ENCODE measurements around the gene CAMSAP2. TPM values are rescaled to one million over a fixed set of nuclear protein-coding genes. Genes with fewer than 3 reads are reported as not detected.

The CAMSAP2 gene
- polyA plus RNA-seq, 4 donors, result 35.7 to 48.8 (median 43.4) TPM

- DNase-seq (ENCODE audit: low read depth in 4 of 4, low spot score in 3 of 4), result no peak
Measured at GRCh38 chr1:200894712-200895442, 156.2 kb downstream of the CAMSAP2 start, which contains the start of gene INAVA. Gene INAVA (plus strand): TSS chr1:200894900. CDS start chr1:200898401, 3,501 bp downstream.

GRCh38 chr1:200895443-200895789, 156.7 kb downstream of the CAMSAP2 start:
- no peak for DNase-seq (ENCODE audit: low read depth in 4 of 4, low spot score in 3 of 4)

GRCh38 chr1:200895801-200896530, 157.3 kb downstream of the CAMSAP2 start:
- DNase-seq (ENCODE audit: low read depth in 4 of 4, low spot score in 3 of 4), result no peak

GRCh38 chr1:200896531-200897196, 158.0 kb downstream of the CAMSAP2 start:
- DNase-seq (ENCODE audit: low read depth in 4 of 4, low spot score in 3 of 4), result no peak

- no peak for DNase-seq (ENCODE audit: low read depth in 4 of 4, low spot score in 3 of 4)
Measured at GRCh38 chr1:200897259-200897658, 158.6 kb downstream of the CAMSAP2 start.

GRCh38 chr1:200899015-200899386, 160.3 kb downstream of the CAMSAP2 start:
- DNase-seq (ENCODE audit: low read depth in 4 of 4, low spot score in 3 of 4), result no peak

GRCh38 chr1:200899451-200899915, 160.8 kb downstream of the CAMSAP2 start:
- no peak for DNase-seq (ENCODE audit: low read depth in 4 of 4, low spot score in 3 of 4)

GRCh38 chr1:200899954-200900867, 161.5 kb downstream of the CAMSAP2 start:
- no peak for DNase-seq (ENCODE audit: low read depth in 4 of 4, low spot score in 3 of 4)

- DNase-seq (ENCODE audit: low read depth in 4 of 4, low spot score in 3 of 4), result no peak
Measured at GRCh38 chr1:200900877-200901276, 162.2 kb downstream of the CAMSAP2 start.

GRCh38 chr1:200901350-200901749, 162.7 kb downstream of the CAMSAP2 start:
- DNase-seq (ENCODE audit: low read depth in 4 of 4, low spot score in 3 of 4), result no peak

GRCh38 chr1:200901796-200902444, 163.2 kb downstream of the CAMSAP2 start:
- DNase-seq (ENCODE audit: low read depth in 4 of 4, low spot score in 3 of 4), result no peak

GRCh38 chr1:200903793-200904192, 165.1 kb downstream of the CAMSAP2 start:
- DNase-seq (ENCODE audit: low read depth in 4 of 4, low spot score in 3 of 4), result no peak

- no peak for DNase-seq (ENCODE audit: low read depth in 4 of 4, low spot score in 3 of 4)
Measured at GRCh38 chr1:200904772-200905171, 166.1 kb downstream of the CAMSAP2 start.

GRCh38 chr1:200905411-200906052, 166.8 kb downstream of the CAMSAP2 start:
- DNase-seq (ENCODE audit: low read depth in 4 of 4, low spot score in 3 of 4), result no peak

GRCh38 chr1:200906491-200906890, 167.8 kb downstream of the CAMSAP2 start:
- no peak for DNase-seq (ENCODE audit: low read depth in 4 of 4, low spot score in 3 of 4)

GRCh38 chr1:200907611-200908097, 169.0 kb downstream of the CAMSAP2 start:
- no peak for DNase-seq (ENCODE audit: low read depth in 4 of 4, low spot score in 3 of 4)

- no peak for DNase-seq (ENCODE audit: low read depth in 4 of 4, low spot score in 3 of 4)
Measured at GRCh38 chr1:200908191-200908868, 169.6 kb downstream of the CAMSAP2 start.

- DNase-seq (ENCODE audit: low read depth in 4 of 4, low spot score in 3 of 4), result no peak
Measured at GRCh38 chr1:200909071-200909470, 170.4 kb downstream of the CAMSAP2 start.
